ENCODE measurements around the gene MAPK8IP3. TPM values are rescaled to one million over a fixed set of nuclear protein-coding genes. Genes with fewer than 3 reads are reported as not detected.
A peak's percentile ranks its signal among the peaks of the same experiment; 100 is the strongest.

MAPK8IP3 gene
- polyA plus RNA-seq, 3 donors = 1.1 to 185 (median 2.1) TPM

DNA sequence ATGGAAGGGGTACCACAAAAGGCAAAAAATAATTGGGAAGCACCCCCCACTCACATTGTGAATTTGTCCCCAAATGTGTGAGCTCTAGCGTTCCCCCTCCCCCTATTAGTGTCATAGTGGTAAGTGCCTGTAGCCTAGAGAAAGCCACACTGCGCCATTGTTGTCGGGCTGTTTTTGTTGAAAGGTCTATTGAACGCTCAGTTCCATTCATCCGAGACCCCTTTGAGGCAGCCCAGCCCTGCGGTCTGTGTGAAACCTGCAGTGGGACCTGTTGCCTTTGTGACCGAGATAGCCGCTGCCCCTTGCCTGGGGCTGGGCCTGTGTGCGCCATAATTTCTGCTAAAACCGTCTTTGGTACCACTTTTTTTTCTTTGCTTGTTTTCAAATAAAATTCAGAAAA lies 25.0 kb upstream of the MAPK8IP3 start:
- WGBS (ENCODE audit: insufficient coverage) = 100% methylated on average over 5 of the region's 10 CpGs
- peaks cover 13 to 18% of the 10 kb centered on the region in 2 donors for H3K4me1 ChIP-seq (ENCODE audit: control insufficient read depth in 1 of 2, insufficient read depth in 2 of 2, low read length in 2 of 2)
- peaks cover 18% of the 10 kb centered on the region for H3K4me1 Mint-ChIP-seq
- no peak overlapping the region for H3K9ac ChIP-seq (ENCODE audit: insufficient read depth, low read length, poor library complexity, severe bottlenecking)
- no peaks in the 10 kb centered on the region for H4K20me1 ChIP-seq (ENCODE audit: insufficient read depth, low read length)
- no peak overlapping the region for H2AFZ ChIP-seq (ENCODE audit: insufficient read depth, low read depth, low read length, poor library complexity, severe bottlenecking)
- no peak overlapping the region for H3K27ac ChIP-seq (ENCODE audit: low read depth in 1 of 2, low read length in 2 of 2)
- peaks cover 11 to 23% of the 10 kb centered on the region in 2 donors for H3K36me3 Mint-ChIP-seq
- H3K4me3 ChIP-seq (replicated peaks in 1 of 3; ENCODE audit: low read depth in 2 of 3, low read length in 3 of 3) = no peak overlapping the region
- H3K9me3 ChIP-seq (replicated peaks in 1 of 2; ENCODE audit: control insufficient read depth in 1 of 2, insufficient read depth in 1 of 2, low read length in 2 of 2) = no peaks in the 10 kb centered on the region
- no peaks in the 10 kb centered on the region for H3K27me3 Mint-ChIP-seq (ENCODE audit: low read depth in 3 of 3)
- H3K27ac Mint-ChIP-seq = peak overlapping the region in 1 of 7 donors; percentile 37
- H3K27me3 ChIP-seq (ENCODE audit: control insufficient read depth in 2 of 2, insufficient read depth in 2 of 2, low read length in 2 of 2) = no peaks in the 10 kb centered on the region
- TF ChIP-seq, protein P1, sequence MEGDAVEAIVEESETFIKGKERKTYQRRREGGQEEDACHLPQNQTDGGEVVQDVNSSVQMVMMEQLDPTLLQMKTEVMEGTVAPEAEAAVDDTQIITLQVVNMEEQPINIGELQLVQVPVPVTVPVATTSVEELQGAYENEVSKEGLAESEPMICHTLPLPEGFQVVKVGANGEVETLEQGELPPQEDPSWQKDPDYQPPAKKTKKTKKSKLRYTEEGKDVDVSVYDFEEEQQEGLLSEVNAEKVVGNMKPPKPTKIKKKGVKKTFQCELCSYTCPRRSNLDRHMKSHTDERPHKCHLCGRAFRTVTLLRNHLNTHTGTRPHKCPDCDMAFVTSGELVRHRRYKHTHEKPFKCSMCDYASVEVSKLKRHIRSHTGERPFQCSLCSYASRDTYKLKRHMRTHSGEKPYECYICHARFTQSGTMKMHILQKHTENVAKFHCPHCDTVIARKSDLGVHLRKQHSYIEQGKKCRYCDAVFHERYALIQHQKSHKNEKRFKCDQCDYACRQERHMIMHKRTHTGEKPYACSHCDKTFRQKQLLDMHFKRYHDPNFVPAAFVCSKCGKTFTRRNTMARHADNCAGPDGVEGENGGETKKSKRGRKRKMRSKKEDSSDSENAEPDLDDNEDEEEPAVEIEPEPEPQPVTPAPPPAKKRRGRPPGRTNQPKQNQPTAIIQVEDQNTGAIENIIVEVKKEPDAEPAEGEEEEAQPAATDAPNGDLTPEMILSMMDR (IDR thresholded peaks at IDR 0.05) = no peak
- no peak for DNase-seq
- H3K36me3 ChIP-seq (replicated peaks in 1 of 2; ENCODE audit: control insufficient read depth in 1 of 2, insufficient read depth in 2 of 2, low read length in 2 of 2) = peaks cover 8 to 30% of the 10 kb centered on the region in 2 donors
- intact Hi-C loops (cut with micrococcal nuclease) = no loop called here
- no peak overlapping the region for H3K4me3 Mint-ChIP-seq
- H3K4me2 ChIP-seq (replicated peaks; ENCODE audit: extremely low read depth, low read length, poor library complexity, severe bottlenecking) = no peak overlapping the region
- H3K79me2 ChIP-seq (ENCODE audit: insufficient read depth, low read length) = peaks cover 68% of the 10 kb centered on the region
- peaks cover 0 to 3% (median 0%) of the 10 kb centered on the region in 7 donors for H3K9me3 Mint-ChIP-seq

DNA sequence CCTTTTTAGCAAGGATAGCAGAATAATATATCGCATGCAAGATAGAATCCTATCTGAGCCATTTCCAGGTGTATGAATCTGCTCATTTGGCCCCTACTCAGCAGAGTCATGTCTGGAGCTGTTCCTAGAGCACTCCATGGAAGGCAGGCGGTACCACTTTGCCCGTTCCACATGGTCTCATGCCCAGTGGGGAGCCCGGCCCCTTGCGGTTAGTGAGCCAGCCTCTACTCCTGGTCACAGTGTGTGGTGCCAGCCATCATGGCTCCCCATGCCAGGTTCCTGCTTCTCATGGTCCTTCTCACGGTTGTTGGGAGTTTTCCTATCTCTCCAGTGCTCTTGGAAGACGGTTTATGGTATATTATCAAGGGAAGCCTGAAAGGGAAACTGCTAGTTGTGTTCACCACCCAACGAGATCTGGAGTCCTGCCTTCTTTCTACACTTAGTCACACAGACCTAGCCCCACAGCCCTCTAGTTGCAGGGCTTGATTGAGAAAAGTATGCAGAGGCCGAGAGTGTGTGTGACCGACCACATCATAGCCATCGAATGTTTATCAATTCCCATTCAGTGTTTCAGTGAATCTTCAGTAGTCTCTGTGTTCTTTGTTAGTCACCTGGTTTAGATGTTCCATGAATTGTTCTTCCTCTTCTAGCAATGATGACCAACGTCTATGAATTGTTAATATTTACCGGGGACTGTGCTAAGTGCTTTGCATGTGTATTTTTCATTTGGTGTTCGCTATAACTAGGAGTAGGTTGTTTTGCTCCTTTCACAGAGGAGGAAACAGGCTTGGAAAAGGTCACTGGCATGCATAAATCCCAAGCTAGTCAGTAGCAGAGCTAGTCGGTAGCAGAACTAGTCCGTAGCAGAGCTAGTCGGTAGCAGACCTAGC lies 18.3 kb upstream of the MAPK8IP3 start:
- Mint-ChIP-seq H3K27me3 (ENCODE audit: low read depth in 3 of 3) (no peaks in the 10 kb centered on the region), H3K4me3 (no peak overlapping the region), H3K36me3 (peaks cover 56 to 76% of the 10 kb centered on the region in 2 donors), H3K4me1 (no peaks in the 10 kb centered on the region), H3K9me3 (peaks cover 0 to 2% (median 0%) of the 10 kb centered on the region in 7 donors), H3K27ac (peak overlapping the region in 1 of 7 donors; percentile 52)
- Histone ChIP-seq H3K79me2 (ENCODE audit: insufficient read depth, low read length) (peaks cover 65% of the 10 kb centered on the region), H3K9me3 (replicated peaks in 1 of 2; ENCODE audit: control insufficient read depth in 1 of 2, insufficient read depth in 1 of 2, low read length in 2 of 2) (no peaks in the 10 kb centered on the region), H3K4me1 (ENCODE audit: control insufficient read depth in 1 of 2, insufficient read depth in 2 of 2, low read length in 2 of 2) (no peaks in the 10 kb centered on the region), H4K20me1 (ENCODE audit: insufficient read depth, low read length) (no peaks in the 10 kb centered on the region), H3K4me2 (replicated peaks; ENCODE audit: extremely low read depth, low read length, poor library complexity, severe bottlenecking) (no peak overlapping the region), H3K27me3 (ENCODE audit: control insufficient read depth in 2 of 2, insufficient read depth in 2 of 2, low read length in 2 of 2) (no peaks in the 10 kb centered on the region), H3K36me3 (replicated peaks in 1 of 2; ENCODE audit: control insufficient read depth in 1 of 2, insufficient read depth in 2 of 2, low read length in 2 of 2) (peaks cover 45 to 85% of the 10 kb centered on the region in 2 donors), H3K4me3 (replicated peaks in 1 of 3; ENCODE audit: low read depth in 2 of 3, low read length in 3 of 3) (no peak overlapping the region), H3K27ac (ENCODE audit: low read depth in 1 of 2, low read length in 2 of 2) (no peak overlapping the region), H2AFZ (ENCODE audit: insufficient read depth, low read depth, low read length, poor library complexity, severe bottlenecking) (no peak overlapping the region), H3K9ac (ENCODE audit: insufficient read depth, low read length, poor library complexity, severe bottlenecking) (no peak overlapping the region)
- WGBS (ENCODE audit: insufficient coverage) = 96% methylated on average over 12 of the region's 17 CpGs
- intact Hi-C loops (cut with micrococcal nuclease) = no loop called here
- TF ChIP-seq, protein P1 (IDR thresholded peaks at IDR 0.05) = no peak
- no peak for DNase-seq
